DOHH2 (cell line): ENCODE results near the gene ZDHHC19.

Source experiments
- CTCF ChIP-seq: fragments of 200-600 bp; sonication (generic); IDR thresholded peaks from one replicate; pipeline ENCODE4 v1.5.1; 2014; ENCODE audit warnings: antibody characterized with exemption, mild to moderate bottlenecking, low read depth, low read length; ENCODE audit not compliant: poor library complexity, severe bottlenecking
- EZH2phosphoT487 ChIP-seq: fragments of 200-600 bp; sonication (generic); IDR thresholded peaks from 2 replicates; pipeline ENCODE4 v1.6.1; 2017; ENCODE audit warnings: borderline replicate concordance, mild to moderate bottlenecking, antibody characterized with exemption, low read length, moderate library complexity, mixed read lengths

GRCh38 chr3:196202516-196202970 lies 8.7 kb downstream of the ZDHHC19 start:
- TF ChIP-seq CTCF (no peak), EZH2phosphoT487 (no peak)
